IMR-90 (cell line): ENCODE data around the gene GPATCH2L. TPM values are rescaled to one million over a fixed set of nuclear protein-coding genes. Genes with fewer than 3 reads are reported as not detected.

Experiments
- ATAC-seq: fragments of 200-7000 bp; cut with Tn5 transposase; 2 replicates; pipeline ENCODE4 v1.9.1; 2020; ENCODE audit warnings: low read depth, mild to moderate bottlenecking, moderate library complexity
- BruUV-seq: library from RNA; stranded (reverse); fragments of 400-500 nt; replicated peaks from 2 replicates; lab custom pipeline; 2021; lab: Mats Ljungman, UMichigan
- CTCF ChIA-PET: fragments of 300-600 bp; formaldehyde crosslinking; extraction: SDS; loops from one replicate; lab custom pipeline; 2021; ENCODE audit warnings: antibody characterized with exemption; lab: Yijun Ruan, JAX
- POLR2A ChIA-PET: fragments of 300-600 bp; sonication (Branson Sonifier 250); formaldehyde crosslinking; loops from one replicate; lab custom pipeline; 2022; ENCODE audit warnings: antibody characterized with exemption; ENCODE audit not compliant: unreplicated experiment; lab: Charles Lee
- DNase-seq: peaks from one replicate; pipeline ENCODE4 v3.0.0; 2013
- H2AFZ ChIP-seq: replicated peaks from 2 replicates; pipeline ENCODE3; 2013; ENCODE audit warnings: low read length, mild to moderate bottlenecking; ENCODE audit not compliant: poor library complexity
- H2AK5ac ChIP-seq: 2 replicates; pipeline ENCODE4 v1.6.1; 2013; ENCODE audit warnings: low read depth, low read length, inconsistent platforms
- H2AK9ac ChIP-seq: replicated peaks from 2 replicates; pipeline ENCODE3; 2013; ENCODE audit warnings: mild to moderate bottlenecking, low read depth, low read length, moderate library complexity; ENCODE audit not compliant: poor library complexity
- H2BK120ac ChIP-seq: 2 replicates; pipeline ENCODE4 v1.6.1; 2013; ENCODE audit warnings: low read depth, low read length, inconsistent platforms
- H2BK15ac ChIP-seq: 3 replicates; pipeline ENCODE4 v1.6.1; 2013; ENCODE audit warnings: low read depth, low read length, inconsistent platforms
- H2BK20ac ChIP-seq: 2 replicates; pipeline ENCODE4 v1.6.1; 2013; ENCODE audit warnings: low read depth, mild to moderate bottlenecking, inconsistent platforms, low read length, moderate library complexity
- H2BK5ac ChIP-seq: 2 replicates; pipeline ENCODE4 v1.6.1; 2013; ENCODE audit warnings: mild to moderate bottlenecking, low read depth, low read length, inconsistent platforms; ENCODE audit not compliant: poor library complexity, severe bottlenecking
- H3K14ac ChIP-seq: replicated peaks from 2 replicates; pipeline ENCODE4 v1.6.1; 2013; ENCODE audit warnings: low read depth, low read length, inconsistent platforms
- H3K18ac ChIP-seq: 2 replicates; pipeline ENCODE4 v1.6.1; 2013; ENCODE audit warnings: low read depth, low read length, control low read depth
- H3K23ac ChIP-seq: 2 replicates; pipeline ENCODE4 v1.6.1; 2013; ENCODE audit warnings: low read depth, low read length, inconsistent platforms
- H3K27ac ChIP-seq: 2 replicates; pipeline ENCODE4 v1.5.1; 2013; ENCODE audit warnings: mild to moderate bottlenecking, control low read depth, low read length; ENCODE audit not compliant: insufficient read depth
- H3K27me3 ChIP-seq: 2 replicates; pipeline ENCODE4 v1.6.1; 2013; ENCODE audit warnings: low read length; ENCODE audit not compliant: control insufficient read depth, insufficient read depth
- H3K36me3 ChIP-seq: 2 replicates; pipeline ENCODE4 v1.6.1; 2013; ENCODE audit warnings: low read length, mixed read lengths; ENCODE audit not compliant: control insufficient read depth, insufficient read depth
- H3K4ac ChIP-seq: 2 replicates; pipeline ENCODE4 v1.6.1; 2013; ENCODE audit warnings: low read depth, low read length, inconsistent platforms
- H3K4me1 ChIP-seq: 2 replicates; pipeline ENCODE4 v1.6.1; 2013; ENCODE audit warnings: low read length, mixed read lengths; ENCODE audit not compliant: control insufficient read depth, insufficient read depth
- H3K4me2 ChIP-seq: 2 replicates; pipeline ENCODE4 v1.6.1; 2013; ENCODE audit warnings: low read depth, mild to moderate bottlenecking, control low read depth, low read length, moderate library complexity
- H3K4me3 ChIP-seq: 2 replicates; pipeline ENCODE4 v1.5.1; 2013; ENCODE audit warnings: low read depth, mild to moderate bottlenecking, control low read depth, low read length, moderate library complexity; ENCODE audit not compliant: insufficient read depth
- H3K56ac ChIP-seq: 2 replicates; pipeline ENCODE4 v1.6.1; 2013; ENCODE audit warnings: low read length, inconsistent platforms; ENCODE audit not compliant: insufficient read depth; ENCODE audit errors: extremely low read depth
- H3K79me1 ChIP-seq, 2 experiments: 2 replicates each; pipeline ENCODE4 v1.6.1; 2013; ENCODE audit warnings: low read length in 2 of 2, inconsistent platforms in 1 of 2, low read depth in 1 of 2
- H3K9ac ChIP-seq: 2 replicates; pipeline ENCODE4 v1.6.1; 2013; ENCODE audit warnings: low read depth, low read length, control low read depth
- H3K9me1 ChIP-seq: 2 replicates; pipeline ENCODE4 v1.6.1; 2013; ENCODE audit warnings: low read length, inconsistent platforms; ENCODE audit not compliant: insufficient read depth
- H3K9me3 ChIP-seq: 2 replicates; pipeline ENCODE4 v1.6.1; 2013; ENCODE audit warnings: low read length; ENCODE audit not compliant: control insufficient read depth, insufficient read depth
- H4K20me1 ChIP-seq: 2 replicates; pipeline ENCODE4 v1.6.1; 2013; ENCODE audit warnings: low read length, inconsistent platforms; ENCODE audit not compliant: insufficient read depth
- H4K5ac ChIP-seq: 2 replicates; pipeline ENCODE4 v1.6.1; 2013; ENCODE audit warnings: mild to moderate bottlenecking, low read depth, low read length, control low read depth
- H4K8ac ChIP-seq, 2 experiments: 2 replicates each; pipeline ENCODE4 v1.6.1; 2013; ENCODE audit warnings: low read depth in 2 of 2, low read length in 2 of 2, control low read depth in 1 of 2, inconsistent platforms in 1 of 2
- H4K91ac ChIP-seq: 2 replicates; pipeline ENCODE4 v1.6.1; 2013; ENCODE audit warnings: low read depth, low read length, inconsistent platforms; ENCODE audit not compliant: insufficient read depth
- FOS ChIP-seq: fragments of 150-350 bp; IDR thresholded peaks from 2 replicates; pipeline ENCODE4 v1.6.1; 2016; ENCODE audit warnings: low read depth, low read length
- MAZ ChIP-seq: IDR thresholded peaks from 2 replicates; pipeline ENCODE4 v1.6.1; 2012; ENCODE audit warnings: low read depth, mild to moderate bottlenecking, low read length, improper control_type of control experiment, moderate library complexity, borderline replicate concordance
- RAD21 ChIP-seq: IDR thresholded peaks from 2 replicates; pipeline ENCODE4 v1.6.1; 2012; ENCODE audit warnings: low read length, improper control_type of control experiment
- RFX5 ChIP-seq: IDR thresholded peaks from 2 replicates; pipeline ENCODE4 v1.8.0; 2012; ENCODE audit warnings: low read depth, mild to moderate bottlenecking, low read length, moderate library complexity
- SMC3 ChIP-seq: fragments of 150-350 bp; IDR thresholded peaks from 2 replicates; pipeline ENCODE4 v1.6.1; 2016; ENCODE audit warnings: low read depth, mild to moderate bottlenecking, antibody characterized with exemption, low read length, moderate library complexity
- whole genome bisulfite sequencing, 2 experiments: methylation state at CpG; one replicate each; pipeline versions ENCODE4 v1.1.5 to v1.1.7; 2013; ENCODE audit warnings: missing lambda C conversion rate in 2 of 2; ENCODE audit not compliant: insufficient read length in 1 of 2; ENCODE audit errors: extremely low coverage in 2 of 2; 5-methylcytosine and 5-hydroxymethylcytosine counted together
- dilution Hi-C: fragments of 300-500 bp; cut with HindIII; formaldehyde crosslinking; loops from one replicate; pipeline ENCODE4 v1.14.3; 2018; ENCODE audit warnings: low sequenced_read_pairs; ENCODE audit not compliant: unreplicated experiment
- in situ Hi-C: fragments of 300-500 bp; cut with MboI; formaldehyde crosslinking; loops from 3 replicates; pipeline ENCODE4 v1.14.3; 2019; ENCODE audit warnings: low sequenced_read_pairs, inconsistent platforms, mixed read lengths
- intact Hi-C: fragments of 100-400 bp; cut with micrococcal nuclease; formaldehyde crosslinking; loops from 2 replicates; pipeline ENCODE4 v1.10.0; 2022
- polyA plus RNA-seq, 3 experiments: library from polyadenylated mRNA; depleted of rRNA; stranded (reverse); fragments of >200 nt; gene quantifications; 2 replicates each; pipeline ENCODE4 v1.2.3, GENCODE V29; 2012; ENCODE audit warnings: low replicate concordance in 1 of 3
- total RNA-seq: library from RNA; depleted of rRNA; stranded (reverse); fragments of >200 nt; gene quantifications from 2 replicates; pipeline ENCODE4 v1.2.3, GENCODE V29; 2012

GPATCH2L gene
- total and polyA plus RNA-seq, 2 of the 4 experiments (the other 2 are of a cell fraction) = 15.6 to 51.4 TPM

DNA sequence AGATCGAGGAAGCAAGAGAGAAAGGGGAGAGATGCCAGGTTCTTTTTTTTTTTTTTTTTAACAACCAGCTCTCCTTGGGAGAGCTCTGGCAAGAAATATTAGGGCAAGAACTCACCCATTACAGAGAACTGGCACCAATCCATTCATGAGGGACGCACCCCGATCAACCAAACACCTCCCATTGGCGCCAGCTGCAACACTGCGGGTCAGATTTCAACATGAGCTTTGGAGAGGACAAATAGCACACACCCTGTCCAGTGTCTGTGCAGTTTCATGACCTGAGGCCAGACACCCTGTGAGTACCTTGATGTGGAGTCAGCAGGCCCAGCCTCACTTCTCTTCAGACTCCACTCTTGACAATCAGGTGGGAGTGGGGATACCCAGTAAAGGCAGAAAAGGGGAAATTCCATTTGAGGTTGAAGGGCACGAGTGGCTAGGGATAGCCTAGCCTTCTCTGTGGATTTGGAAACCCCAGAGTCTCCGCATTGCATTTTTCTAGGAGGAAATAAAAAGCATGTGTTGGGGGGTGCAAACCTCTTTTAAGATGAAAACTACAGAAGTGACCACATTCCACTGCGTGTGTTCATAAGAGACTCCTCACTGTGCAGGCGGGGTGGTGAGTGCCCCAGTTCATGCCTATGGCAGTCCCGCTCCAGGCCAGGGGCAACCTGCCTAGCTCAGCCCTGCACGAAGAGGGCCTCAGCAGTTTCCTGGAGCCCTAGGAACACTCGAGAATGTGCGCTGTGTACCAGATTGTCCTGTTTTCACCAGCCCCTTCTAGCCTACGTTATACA is 42.4 kb upstream of the GPATCH2L start:
- Histone ChIP-seq H2AFZ (no peak overlapping the region), H3K27ac (no peak overlapping the region), H3K4me3 (no peak overlapping the region), H2BK20ac (no peak overlapping the region), H3K9ac (no peak overlapping the region), H2BK120ac (no peak overlapping the region), H3K56ac (no peak overlapping the region), H4K20me1 (no peaks in the 10 kb centered on the region), H2BK15ac (no peak overlapping the region), H3K14ac (no peak overlapping the region), H3K27me3 (peaks cover 8% of the 10 kb centered on the region; the same call in 1 of the 2 replicates), H3K4ac (no peak overlapping the region), H3K9me3 (no peaks in the 10 kb centered on the region), H3K79me1 (no peaks in the 10 kb centered on the region), H3K9me1 (no peaks in the 10 kb centered on the region), H3K23ac (no peak overlapping the region), H3K4me2 (no peak overlapping the region), H3K36me3 (no peaks in the 10 kb centered on the region), H3K4me1 (no peaks in the 10 kb centered on the region), H2AK9ac (no peak overlapping the region), H4K91ac (no peak overlapping the region), H2BK5ac (no peak overlapping the region), H4K5ac (no peak overlapping the region), H3K18ac (no peak overlapping the region), H2AK5ac (no peak overlapping the region), H4K8ac (no peak overlapping the region)
- CTCF ChIA-PET = no interaction called here
- TF ChIP-seq MAZ (no peak), FOS (no peak), SMC3 (no peak), RFX5 (no peak), RAD21 (no peak)
- in situ Hi-C loops = no loop called here
- no TSS peak for BruUV-seq
- 43% methylated on average over 4 of the region's 14 CpGs; no CpG with 5 or more reads in 1 of the 2 experiments for WGBS, 2 experiments
- no peak for DNase-seq
- no peak for ATAC-seq
- dilution Hi-C loops = no loop called here
- POLR2A ChIA-PET = no interaction called here
- intact Hi-C loops = no loop called here
